KG1 (cell line): ENCODE measurements around the gene TLR6.
"Not testable (repeated sequence)": the region's sequence is repeated elsewhere in the genome, so short reads cannot be mapped to it uniquely, and the experiment has no call there.

Experiments used
- DNase-seq: peaks from one replicate; lab custom pipeline; 2025; lab: John Stamatoyannopoulos, UW

TLR6 gene

GRCh38 chr4:38820329-38821061 is 36.1 kb downstream of the TLR6 start:
- DNase-seq = no peak

GRCh38 chr4:38819569-38819968 is 37.0 kb downstream of the TLR6 start:
- no peak for DNase-seq

- DNase-seq = no peak
Measured at GRCh38 chr4:38818441-38818976, 38.1 kb downstream of the TLR6 start.

GRCh38 chr4:38815885-38816782 is 40.5 kb downstream of the TLR6 start:
- DNase-seq = peak; percentile 22

- DNase-seq = no peak
Measured at GRCh38 chr4:38814386-38814785, 42.2 kb downstream of the TLR6 start.

- no peak for DNase-seq
Measured at GRCh38 chr4:38811297-38811696, 45.3 kb downstream of the TLR6 start.

- not testable (repeated sequence) for DNase-seq
Measured at GRCh38 chr4:38807462-38807861, 49.2 kb downstream of the TLR6 start.

GRCh38 chr4:38806251-38806650 is 50.4 kb downstream of the TLR6 start:
- not testable (repeated sequence) for DNase-seq

GRCh38 chr4:38805530-38806145 is 51.0 kb downstream of the TLR6 start:
- peak; percentile 27 for DNase-seq

GRCh38 chr4:38804654-38805295 is 51.8 kb downstream of the TLR6 start, which contains the start of gene TLR1:
TLR1 (minus strand) TSS chr4:38804791; CDS start chr4:38798831, 5,960 bp downstream.
- peak; percentile 59 for DNase-seq

GRCh38 chr4:38803833-38804653 is 52.6 kb downstream of the TLR6 start:
- no peak for DNase-seq

GRCh38 chr4:38802561-38803355 is 53.9 kb downstream of the TLR6 start:
- no peak for DNase-seq

GRCh38 chr4:38800961-38801450 is 55.6 kb downstream of the TLR6 start:
- DNase-seq = no peak

GRCh38 chr4:38800366-38800765 is 56.3 kb downstream of the TLR6 start:
- no peak for DNase-seq

- DNase-seq = no peak
Measured at GRCh38 chr4:38795087-38795486, 61.5 kb downstream of the TLR6 start.

GRCh38 chr4:38794051-38794450 is 62.6 kb downstream of the TLR6 start:
- no peak for DNase-seq

GRCh38 chr4:38791010-38791409 is 65.6 kb downstream of the TLR6 start:
- DNase-seq = no peak

GRCh38 chr4:38788317-38788716 is 68.3 kb downstream of the TLR6 start:
- DNase-seq = no peak

- no peak for DNase-seq
Measured at GRCh38 chr4:38787693-38788092, 68.9 kb downstream of the TLR6 start.

GRCh38 chr4:38785901-38786402 is 70.7 kb downstream of the TLR6 start:
- DNase-seq = no peak
